Thoracic aorta (tissue), 2 donors: Measurements from ENCODE around the gene MAPK8. TPM values are rescaled to one million over a fixed set of nuclear protein-coding genes. Genes with fewer than 3 reads are reported as not detected.

Source experiments
- ATAC-seq: fragments of 150-250 bp; one replicate; pipeline ENCODE4 v1.8.0; 2017; ENCODE audit warnings: low read depth; ENCODE audit not compliant: insufficient number of reproducible peaks, low FRiP score
- DNase-seq: peaks from one replicate; pipeline ENCODE4 v3.0.0-alpha.2; 2020; ENCODE audit warnings: low spot score
- H3K27ac ChIP-seq, 2 donors: fragments of 200-600 bp; sonication (generic); 1 replicate in 1 of 2; 2 replicates in 1 of 2; pipeline ENCODE4 v1.5.1; 2016; ENCODE audit warnings: mild to moderate bottlenecking in 2 of 2, moderate library complexity in 2 of 2
- H3K27me3 ChIP-seq: fragments of 200-600 bp; sonication (generic); replicated peaks from 2 replicates; pipeline ENCODE4 v1.6.0; 2016; ENCODE audit warnings: mild to moderate bottlenecking; ENCODE audit not compliant: insufficient read depth
- H3K36me3 ChIP-seq: fragments of 200-600 bp; sonication (generic); one replicate; pipeline ENCODE4 v1.5.1; 2016
- H3K4me1 ChIP-seq, 2 donors: fragments of 200-600 bp; sonication (generic); 1 replicate in 1 of 2; 2 replicates in 1 of 2; pipeline versions ENCODE4 v1.5.1 to v1.6.0; 2016; ENCODE audit warnings: low read depth in 2 of 2, mild to moderate bottlenecking in 1 of 2; ENCODE audit not compliant: control insufficient read depth in 1 of 2
- H3K4me3 ChIP-seq: fragments of 200-600 bp; sonication (generic); 2 replicates; pipeline ENCODE4 v1.5.1; 2016; ENCODE audit warnings: mild to moderate bottlenecking
- H3K9me3 ChIP-seq: fragments of 200-600 bp; sonication (generic); 2 replicates; pipeline ENCODE4 v1.5.1; 2016
- CTCF ChIP-seq: fragments of 200-600 bp; sonication (generic); IDR thresholded peaks from one replicate; pipeline ENCODE4 v1.5.1; 2019; ENCODE audit warnings: antibody characterized with exemption
- total RNA-seq, 2 donors: library from RNA; depleted of rRNA; stranded (reverse); fragments of >200 nt; gene quantifications; one replicate each; pipeline versions ENCODE4 v1.1.0 to v1.2.3, GENCODE V29; 2016

Gene MAPK8
- total RNA-seq, 2 donors from 2014 or later, result 19.5 to 57.4 TPM

GRCh38 chr10:48282829-48283228 lies 23.6 kb upstream of the MAPK8 start:
- H3K27me3 ChIP-seq, result no peaks in the 10 kb centered on the region
- no peaks in the 10 kb centered on the region for H3K36me3 ChIP-seq
- no peaks in the 10 kb centered on the region for H3K9me3 ChIP-seq
- H3K27ac ChIP-seq, result no peak overlapping the region
- H3K4me1 ChIP-seq, result no peaks in the 10 kb centered on the region
- ATAC-seq, result no peak
- no peak overlapping the region for H3K4me3 ChIP-seq
- no peak for DNase-seq
- TF ChIP-seq CTCF, result no peak

DNA sequence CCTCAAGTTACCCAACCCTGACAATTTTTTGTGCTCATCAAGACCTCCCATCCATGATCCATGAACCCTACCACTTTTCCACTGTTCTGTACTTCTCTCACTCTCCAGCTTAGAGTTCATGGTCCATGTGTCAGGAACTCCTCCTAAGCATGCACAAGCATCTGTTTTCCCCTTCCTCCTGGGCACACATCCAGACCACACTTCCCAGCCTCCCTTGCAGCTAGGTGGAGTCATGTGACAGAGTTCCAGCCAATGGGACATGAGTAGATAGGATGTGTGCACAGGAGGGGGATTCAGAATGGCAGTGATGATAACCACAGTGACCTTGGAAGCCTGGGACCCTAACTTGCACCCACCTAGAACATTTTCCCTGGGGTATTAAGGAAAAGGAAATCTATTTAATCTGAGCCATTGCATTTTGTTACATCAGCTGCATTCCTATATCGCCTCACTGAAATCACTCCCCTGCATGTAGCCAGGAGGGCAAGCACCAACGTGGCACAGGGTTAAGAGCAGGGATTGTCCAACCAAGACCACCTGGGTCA lies 22.4 kb upstream of the MAPK8 start:
- no peak overlapping the region for H3K27ac ChIP-seq
- no peaks in the 10 kb centered on the region for H3K4me1 ChIP-seq
- H3K4me3 ChIP-seq, result no peak overlapping the region
- DNase-seq (no peak), ATAC-seq (no peak)
- no peaks in the 10 kb centered on the region for H3K9me3 ChIP-seq
- no peaks in the 10 kb centered on the region for H3K36me3 ChIP-seq
- H3K27me3 ChIP-seq, result no peaks in the 10 kb centered on the region
- TF ChIP-seq CTCF, result no peak

DNA sequence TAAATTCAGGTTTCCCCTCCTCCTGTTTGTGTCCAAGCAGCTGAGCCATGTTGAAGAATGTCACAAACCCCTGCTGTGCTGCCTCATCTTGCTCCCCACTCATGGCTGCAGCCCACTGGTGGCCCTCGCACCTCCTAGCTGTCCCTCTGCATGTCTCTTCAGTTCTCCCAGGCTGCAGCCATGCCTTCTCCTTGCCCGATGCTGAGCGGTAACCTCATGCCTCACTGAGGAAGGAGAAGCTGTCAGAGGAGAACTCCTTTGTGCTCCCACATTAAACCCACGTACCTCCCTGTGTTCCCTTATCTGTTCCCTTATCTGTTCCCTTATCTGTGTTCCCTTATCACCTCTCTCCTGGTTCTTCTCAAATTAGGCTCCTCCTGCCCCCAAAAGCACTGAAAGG lies 21.7 kb upstream of the MAPK8 start:
- Histone ChIP-seq H3K4me1 (no peaks in the 10 kb centered on the region), H3K27ac (no peak overlapping the region), H3K27me3 (no peaks in the 10 kb centered on the region), H3K9me3 (no peaks in the 10 kb centered on the region), H3K36me3 (no peaks in the 10 kb centered on the region), H3K4me3 (no peak overlapping the region)
- no peak for DNase-seq
- TF ChIP-seq CTCF, result no peak
- no peak for ATAC-seq

DNA sequence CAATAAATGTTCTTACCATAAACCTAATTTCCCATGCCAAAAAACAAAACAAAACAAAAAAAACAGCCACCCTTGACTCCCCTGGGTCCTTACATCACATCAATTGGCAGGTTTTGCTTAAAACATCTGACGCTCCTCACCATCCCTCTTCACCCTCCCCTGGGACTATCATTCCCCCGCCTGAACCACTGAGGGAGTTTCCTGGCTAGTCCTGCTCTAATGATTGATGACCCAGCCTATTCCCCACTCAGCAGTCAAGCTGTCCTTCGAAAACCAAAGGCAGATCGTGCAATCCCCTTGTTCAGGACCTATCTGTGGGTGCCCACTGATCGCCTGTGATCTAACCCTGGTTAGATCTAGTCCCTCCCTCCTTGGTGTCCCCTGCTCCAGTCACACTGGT lies 20.8 kb upstream of the MAPK8 start:
- Histone ChIP-seq H3K9me3 (no peaks in the 10 kb centered on the region), H3K27me3 (no peaks in the 10 kb centered on the region), H3K4me3 (no peak overlapping the region), H3K27ac (no peak overlapping the region), H3K36me3 (no peaks in the 10 kb centered on the region), H3K4me1 (no peaks in the 10 kb centered on the region)
- DNase-seq, result no peak
- no peak for ATAC-seq
- no peak for TF ChIP-seq CTCF

DNA sequence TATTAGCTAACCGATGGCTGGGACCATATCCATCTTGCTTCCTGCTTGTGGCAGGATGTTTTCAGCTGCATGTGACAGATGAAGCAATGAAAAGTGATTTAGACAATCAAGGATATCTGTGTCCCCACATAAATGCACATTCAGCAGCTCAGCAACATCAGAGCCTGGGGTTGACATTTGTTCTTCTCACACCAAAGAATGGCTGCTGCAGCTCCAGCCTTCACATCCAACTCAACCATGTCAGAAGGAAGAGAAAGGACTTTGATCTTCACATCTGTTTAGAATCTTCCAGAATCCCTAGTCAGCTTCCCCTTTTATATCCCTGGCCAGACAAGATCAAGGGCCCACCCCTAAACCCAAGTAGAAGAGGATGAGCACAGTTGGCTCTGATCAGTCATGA lies 20.1 kb upstream of the MAPK8 start:
- Histone ChIP-seq H3K9me3 (no peaks in the 10 kb centered on the region), H3K4me3 (no peak overlapping the region), H3K4me1 (no peaks in the 10 kb centered on the region), H3K27ac (no peak overlapping the region), H3K36me3 (no peaks in the 10 kb centered on the region), H3K27me3 (no peaks in the 10 kb centered on the region)
- ATAC-seq (no peak), DNase-seq (no peak)
- TF ChIP-seq CTCF, result no peak
